DND-41 (cell line): ENCODE results near the gene SPRR2B.

ENCODE experiments used
- ATAC-seq: fragments of 200-7000 bp; cut with Tn5 transposase; 3 replicates; pipeline ENCODE4 v1.9.1; 2021; ENCODE audit warnings: low read depth; ENCODE audit not compliant: insufficient read depth
- DNase-seq: peaks from one replicate; pipeline ENCODE4 v3.0.0-alpha.2; 2020
- H2AFZ ChIP-seq: 2 replicates; pipeline ENCODE4 v1.6.0; 2012; ENCODE audit warnings: low read depth, low read length
- H3K27ac ChIP-seq: 2 replicates; pipeline ENCODE4 v1.5.1; 2012; ENCODE audit warnings: low read length, inconsistent platforms
- H3K27me3 ChIP-seq: fragments of 200-600 bp; sonication (generic); 2 replicates; pipeline ENCODE4 v1.6.0; 2012; ENCODE audit warnings: low read length, mild to moderate bottlenecking, inconsistent platforms; ENCODE audit not compliant: insufficient read depth, poor library complexity
- H3K36me3 ChIP-seq: 2 replicates; pipeline ENCODE4 v1.5.1; 2012; ENCODE audit warnings: low read length, inconsistent platforms; ENCODE audit not compliant: insufficient read depth
- H3K4me1 ChIP-seq: 2 replicates; pipeline ENCODE4 v1.5.1; 2012; ENCODE audit warnings: mild to moderate bottlenecking, low read length; ENCODE audit not compliant: insufficient read depth
- H3K4me2 ChIP-seq: 2 replicates; pipeline ENCODE4 v1.6.0; 2012; ENCODE audit warnings: mild to moderate bottlenecking, moderate library complexity, low read length, inconsistent platforms; ENCODE audit not compliant: insufficient read depth
- H3K4me3 ChIP-seq, 2 experiments: fragments of 200-600 bp in 1 of 2; shearing (Covaris generic) in 1 of 2; 2 replicates each; pipeline ENCODE4 v1.5.1; 2012 to 2016; ENCODE audit warnings: inconsistent platforms in 2 of 2, low read length in 2 of 2, mild to moderate bottlenecking in 2 of 2, low read depth in 1 of 2, moderate library complexity in 1 of 2
- H3K79me2 ChIP-seq: 2 replicates; pipeline ENCODE4 v1.6.0; 2012; ENCODE audit warnings: low read length, inconsistent platforms; ENCODE audit not compliant: insufficient read depth
- H3K9ac ChIP-seq: 2 replicates; pipeline ENCODE4 v1.6.0; 2012; ENCODE audit warnings: low read depth, mild to moderate bottlenecking, inconsistent platforms, low read length, moderate library complexity
- H3K9me3 ChIP-seq: 2 replicates; pipeline ENCODE4 v1.5.1; 2012; ENCODE audit warnings: low read length, moderate library complexity, mild to moderate bottlenecking, inconsistent platforms; ENCODE audit not compliant: insufficient read depth, severe bottlenecking
- H4K20me1 ChIP-seq: 2 replicates; pipeline ENCODE4 v1.6.0; 2012; ENCODE audit warnings: low read length; ENCODE audit not compliant: insufficient read depth
- CTCF ChIP-seq: IDR thresholded peaks from 2 replicates; pipeline ENCODE4 v1.5.1; 2012; ENCODE audit warnings: borderline replicate concordance, low read length, moderate library complexity, mild to moderate bottlenecking; ENCODE audit not compliant: poor library complexity, severe bottlenecking; ENCODE audit errors: extremely low read depth
- EZH2 ChIP-seq: IDR thresholded peaks from 3 replicates; pipeline ENCODE4 v1.6.1; 2012; ENCODE audit warnings: borderline replicate concordance, low read depth, mild to moderate bottlenecking, moderate library complexity, low read length, inconsistent platforms; ENCODE audit not compliant: severe bottlenecking

Gene SPRR2B

DNA sequence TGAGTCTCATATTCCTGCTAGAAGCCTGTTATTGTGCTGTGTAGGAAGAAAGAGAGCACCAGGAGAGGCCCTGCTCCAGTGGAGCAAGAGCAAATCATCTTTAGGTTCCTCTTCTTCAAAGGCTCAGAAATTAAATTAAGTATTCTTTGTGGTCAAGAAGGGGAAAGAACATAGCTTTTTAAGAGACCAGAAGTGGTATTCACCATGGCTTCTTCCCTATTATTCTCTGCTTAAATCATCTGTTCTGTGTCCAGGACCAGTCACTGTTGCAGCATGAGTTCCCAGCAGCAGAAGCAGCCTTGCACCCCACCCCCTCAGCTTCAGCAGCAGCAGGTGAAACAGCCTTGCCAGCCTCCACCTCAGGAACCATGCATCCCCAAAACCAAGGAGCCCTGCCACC, 39.3 kb downstream of the SPRR2B start:
- H3K4me3 ChIP-seq: no peak overlapping the region
- DNase-seq (no peak), ATAC-seq (no peak)
- H3K4me2 ChIP-seq: no peak overlapping the region
- H3K9me3 ChIP-seq: no peaks in the 10 kb centered on the region
- H3K79me2 ChIP-seq: no peaks in the 10 kb centered on the region
- no peaks in the 10 kb centered on the region for H3K4me1 ChIP-seq
- H3K36me3 ChIP-seq: no peaks in the 10 kb centered on the region
- H2AFZ ChIP-seq: no peak overlapping the region
- H3K27ac ChIP-seq: no peak overlapping the region
- no peaks in the 10 kb centered on the region for H4K20me1 ChIP-seq
- no peak overlapping the region for H3K9ac ChIP-seq
- H3K27me3 ChIP-seq: peaks cover 4% of the 10 kb centered on the region
- TF ChIP-seq EZH2 (no peak), CTCF (no peak)

DNA sequence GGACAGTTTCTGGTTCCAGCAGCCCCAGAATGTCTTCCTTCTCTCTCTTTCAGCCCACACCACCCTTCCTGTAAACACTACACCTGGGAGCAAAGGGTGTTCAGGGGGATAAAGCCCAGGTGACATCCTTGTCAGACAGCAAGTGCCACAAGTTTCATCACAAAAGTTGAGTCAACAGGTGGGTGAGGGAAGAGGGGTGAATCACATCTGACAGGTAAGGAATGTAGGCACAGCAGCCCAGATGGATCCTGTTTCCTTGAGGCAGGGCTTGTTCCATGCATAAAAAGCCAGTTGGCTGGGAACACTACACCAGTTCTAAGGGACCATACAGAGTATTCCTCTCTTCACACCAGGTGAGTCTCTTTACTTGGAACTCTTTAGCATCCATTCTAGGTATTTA, 40.5 kb downstream of the SPRR2B start, which contains the start of gene SPRR1B:
TSS of gene SPRR1B (plus strand) at position 309 of the 400 bp plus-strand sequence. CDS start 1,143 bp downstream, outside the sequence.
- Histone ChIP-seq H3K36me3 (no peaks in the 10 kb centered on the region), H3K9ac (no peak within 1 kb of the TSS), H3K4me1 (no peaks in the 10 kb centered on the region), H3K27ac (no peak within 1 kb of the TSS), H4K20me1 (no peaks in the 10 kb centered on the region), H3K27me3 (peaks cover 6% of the 10 kb centered on the region), H3K4me3 (no peak within 1 kb of the TSS), H3K9me3 (no peaks in the 10 kb centered on the region), H2AFZ (no peak within 1 kb of the TSS), H3K79me2 (no peaks in the 10 kb centered on the region), H3K4me2 (no peak within 1 kb of the TSS)
- DNase-seq (no peak), ATAC-seq (no peak)
- TF ChIP-seq EZH2 (no peak), CTCF (no peak)

GRCh38 chr1:153028766-153029165, 42.6 kb downstream of the SPRR2B start:
- H3K79me2 ChIP-seq: no peaks in the 10 kb centered on the region
- no peaks in the 10 kb centered on the region for H3K4me1 ChIP-seq

More at GRCh38 chr1:153028766-153029165, 42.6 kb downstream of the SPRR2B start:
- Histone ChIP-seq H4K20me1 (no peaks in the 10 kb centered on the region), H3K4me2 (no peak overlapping the region), H3K27me3 (peaks cover 13% of the 10 kb centered on the region), H3K9me3 (no peaks in the 10 kb centered on the region), H2AFZ (no peak overlapping the region), H3K4me3 (no peak overlapping the region), H3K36me3 (no peaks in the 10 kb centered on the region), H3K9ac (no peak overlapping the region), H3K27ac (no peak overlapping the region)
- ATAC-seq: no peak
- DNase-seq: no peak
- TF ChIP-seq EZH2: no peak
- TF ChIP-seq CTCF: no peak
